Activated T-cell treated with anti-CD3 and anti-CD28 coated beads, Interleukin-2, amount 50 U/mL, for 4 hours (primary cell): ENCODE measurements around the gene LRRC46. TPM values are rescaled to one million over a fixed set of nuclear protein-coding genes. Genes with fewer than 3 reads are reported as not detected.
A peak's percentile ranks its signal among the peaks of the same experiment; 100 is the strongest.

Source experiments
- ATAC-seq, 2 donors: fragments of 200-7000 bp; cut with Tn5 transposase; one replicate each; pipeline ENCODE4 v1.10.0; 2021
- DNase-seq: peaks from one replicate; pipeline ENCODE4 v3.0.0-alpha.2; 2020
- H3K27me3 Mint-ChIP-seq: one replicate; pipeline ENCODE4 v1.8.0; 2021; ENCODE audit warnings: low read depth, mixed read lengths
- H3K36me3 Mint-ChIP-seq: one replicate; pipeline ENCODE4 v1.8.0; 2022; ENCODE audit warnings: mixed read lengths; ENCODE audit not compliant: insufficient read depth
- H3K4me1 Mint-ChIP-seq: one replicate; pipeline ENCODE4 v1.8.0; 2021; ENCODE audit warnings: low read depth, mixed read lengths
- H3K4me3 Mint-ChIP-seq: one replicate; pipeline ENCODE4 v1.8.0; 2021; ENCODE audit warnings: mild to moderate bottlenecking, moderate library complexity, mixed read lengths
- H3K9me3 Mint-ChIP-seq: one replicate; pipeline ENCODE4 v1.8.0; 2021; ENCODE audit warnings: mixed read lengths
- total RNA-seq, 3 donors: library from RNA; stranded (reverse); gene quantifications; one replicate each; pipeline ENCODE4 v1.2.1, GENCODE V29; 2021

LRRC46 gene
- total RNA-seq, 3 donors from 2014 or later = 0.27 to 0.63 (median 0.29) TPM

GRCh38 chr17:47866941-47867340 is 35.5 kb downstream of the LRRC46 start:
- Mint-ChIP-seq H3K36me3 (no peaks in the 10 kb centered on the region), H3K4me1 (peaks cover 11% of the 10 kb centered on the region), H3K9me3 (no peaks in the 10 kb centered on the region), H3K4me3 (no peak overlapping the region), H3K27me3 (peaks cover 29% of the 10 kb centered on the region)
- ATAC-seq = no peak
- no peak for DNase-seq

- DNase-seq = no peak
- Mint-ChIP-seq H3K4me1 (peaks cover 11% of the 10 kb centered on the region), H3K9me3 (no peaks in the 10 kb centered on the region), H3K36me3 (no peaks in the 10 kb centered on the region), H3K27me3 (peaks cover 37% of the 10 kb centered on the region), H3K4me3 (no peak overlapping the region)
- ATAC-seq = no peak
Measured at GRCh38 chr17:47867813-47868533, 36.5 kb downstream of the LRRC46 start.

GRCh38 chr17:47869114-47869513 is 37.6 kb downstream of the LRRC46 start:
- Mint-ChIP-seq H3K4me3 (no peak overlapping the region), H3K4me1 (peaks cover 8% of the 10 kb centered on the region), H3K36me3 (no peaks in the 10 kb centered on the region), H3K9me3 (no peaks in the 10 kb centered on the region), H3K27me3 (peaks cover 43% of the 10 kb centered on the region)
- DNase-seq = no peak
- no peak for ATAC-seq

- peaks cover 48% of the 10 kb centered on the region for H3K27me3 Mint-ChIP-seq
- H3K4me1 Mint-ChIP-seq = peaks cover 3% of the 10 kb centered on the region
- no peak overlapping the region for H3K4me3 Mint-ChIP-seq
- H3K36me3 Mint-ChIP-seq = no peaks in the 10 kb centered on the region
- no peaks in the 10 kb centered on the region for H3K9me3 Mint-ChIP-seq
- ATAC-seq (no peak), DNase-seq (no peak)
Measured at GRCh38 chr17:47870056-47870455, 38.6 kb downstream of the LRRC46 start.

GRCh38 chr17:47871048-47871447 is 39.6 kb downstream of the LRRC46 start:
- ATAC-seq (no peak), DNase-seq (no peak)
- Mint-ChIP-seq H3K9me3 (no peaks in the 10 kb centered on the region), H3K27me3 (peaks cover 53% of the 10 kb centered on the region), H3K4me1 (no peaks in the 10 kb centered on the region), H3K36me3 (no peaks in the 10 kb centered on the region), H3K4me3 (no peak overlapping the region)

- no peaks in the 10 kb centered on the region for H3K36me3 Mint-ChIP-seq
- H3K4me1 Mint-ChIP-seq = no peaks in the 10 kb centered on the region
- peaks cover 55% of the 10 kb centered on the region for H3K27me3 Mint-ChIP-seq
- H3K9me3 Mint-ChIP-seq = no peaks in the 10 kb centered on the region
- DNase-seq (no peak), ATAC-seq (no peak)
- H3K4me3 Mint-ChIP-seq = no peak overlapping the region
Measured at GRCh38 chr17:47872019-47872650, 40.7 kb downstream of the LRRC46 start.

- H3K9me3 Mint-ChIP-seq = no peaks in the 10 kb centered on the region
- no peaks in the 10 kb centered on the region for H3K36me3 Mint-ChIP-seq
- peaks cover 59% of the 10 kb centered on the region for H3K27me3 Mint-ChIP-seq
- no peak for ATAC-seq
- no peak overlapping the region for H3K4me3 Mint-ChIP-seq
- H3K4me1 Mint-ChIP-seq = no peaks in the 10 kb centered on the region
- DNase-seq = no peak
Measured at GRCh38 chr17:47872651-47873161, 41.2 kb downstream of the LRRC46 start.

- Mint-ChIP-seq H3K36me3 (no peaks in the 10 kb centered on the region), H3K4me3 (no peak overlapping the region), H3K9me3 (no peaks in the 10 kb centered on the region), H3K4me1 (no peaks in the 10 kb centered on the region), H3K27me3 (peaks cover 58% of the 10 kb centered on the region)
- ATAC-seq (no peak), DNase-seq (no peak)
Measured at GRCh38 chr17:47873200-47874090, 42.0 kb downstream of the LRRC46 start.

GRCh38 chr17:47875011-47875985 is 43.8 kb downstream of the LRRC46 start:
- no peaks in the 10 kb centered on the region for H3K36me3 Mint-ChIP-seq
- H3K27me3 Mint-ChIP-seq = peaks cover 57% of the 10 kb centered on the region
- no peak overlapping the region for H3K4me3 Mint-ChIP-seq
- no peak for ATAC-seq
- H3K9me3 Mint-ChIP-seq = no peaks in the 10 kb centered on the region
- DNase-seq = no peak
- H3K4me1 Mint-ChIP-seq = peaks cover 4% of the 10 kb centered on the region

- ATAC-seq (no peak), DNase-seq (no peak)
- Mint-ChIP-seq H3K9me3 (no peaks in the 10 kb centered on the region), H3K4me1 (peaks cover 4% of the 10 kb centered on the region), H3K36me3 (no peaks in the 10 kb centered on the region), H3K4me3 (no peak overlapping the region), H3K27me3 (peaks cover 42% of the 10 kb centered on the region)
Measured at GRCh38 chr17:47877368-47878034, 46.0 kb downstream of the LRRC46 start.

GRCh38 chr17:47878203-47879027 is 46.9 kb downstream of the LRRC46 start:
- H3K36me3 Mint-ChIP-seq = no peaks in the 10 kb centered on the region
- peak in 1 of 2 donors; percentile 19 for ATAC-seq
- no peak overlapping the region for H3K4me3 Mint-ChIP-seq
- peaks cover 11% of the 10 kb centered on the region for H3K4me1 Mint-ChIP-seq
- H3K27me3 Mint-ChIP-seq = peaks cover 36% of the 10 kb centered on the region
- no peak for DNase-seq
- no peaks in the 10 kb centered on the region for H3K9me3 Mint-ChIP-seq

- DNase-seq = no peak
- Mint-ChIP-seq H3K27me3 (peaks cover 33% of the 10 kb centered on the region), H3K9me3 (no peaks in the 10 kb centered on the region), H3K4me3 (no peak overlapping the region), H3K36me3 (no peaks in the 10 kb centered on the region), H3K4me1 (peaks cover 18% of the 10 kb centered on the region)
- ATAC-seq = peak; percentile 63 to 81
Measured at GRCh38 chr17:47879028-47879585, 47.6 kb downstream of the LRRC46 start.
